Endothelial cell of umbilical vein (primary cell): Measurements from ENCODE around the gene MEI4. TPM values are rescaled to one million over a fixed set of nuclear protein-coding genes. Genes with fewer than 3 reads are reported as not detected.

Experiments
- BruUV-seq: library from RNA; stranded (reverse); fragments of 400-500 nt; replicated peaks from 2 replicates; lab custom pipeline; 2021; lab: Mats Ljungman, UMichigan
- CTCF ChIA-PET: fragments of 300-600, 350-600 bp; sonication (Branson Sonifier 250); formaldehyde crosslinking; loops from one replicate; lab custom pipeline; 2021; ENCODE audit warnings: antibody characterized with exemption, inconsistent platforms; lab: Charles Lee
- POLR2A ChIA-PET: fragments of 300-600, 350-600 bp; sonication (Branson Sonifier 250); formaldehyde crosslinking; loops from one replicate; lab custom pipeline; 2021; ENCODE audit warnings: antibody characterized with exemption, inconsistent platforms; lab: Charles Lee
- DNase-seq: peaks from one replicate; pipeline ENCODE4 v3.0.0-alpha.2; 2011; ENCODE audit warnings: low read depth, low spot score
- FAIRE-seq: peaks from 2 replicates; lab custom pipeline; 2011; peaks lifted over from hg19 to GRCh38; lab: Jason Lieb, UNC
- H2AFZ ChIP-seq: 2 replicates; pipeline ENCODE4 v1.6.0; 2012; ENCODE audit warnings: low read depth, low read length, control low read depth, inconsistent platforms
- H3K27ac ChIP-seq: 2 replicates; pipeline ENCODE4 v1.5.1; 2011; ENCODE audit warnings: low read depth, mild to moderate bottlenecking, control low read depth, low read length, moderate library complexity; ENCODE audit not compliant: insufficient read depth
- H3K27me3 ChIP-seq, 2 experiments: 2 replicates each; pipeline versions ENCODE4 v1.6.0 to v1.6.1; 2011; ENCODE audit warnings: low read length in 2 of 2, mixed read lengths in 1 of 2; ENCODE audit not compliant: control insufficient read depth in 2 of 2, insufficient read depth in 2 of 2
- H3K36me3 ChIP-seq, 2 experiments: 2 replicates in 1 of 2; 3 replicates in 1 of 2; pipeline ENCODE4 v1.5.1; 2011; ENCODE audit warnings: low read length in 2 of 2, mild to moderate bottlenecking in 1 of 2, moderate library complexity in 1 of 2; ENCODE audit not compliant: control insufficient read depth in 2 of 2, insufficient read depth in 2 of 2; ENCODE audit errors: extremely low read depth in 1 of 2
- H3K4me1 ChIP-seq: 3 replicates; pipeline ENCODE4 v1.5.1; 2011; ENCODE audit warnings: mild to moderate bottlenecking, low read length; ENCODE audit not compliant: control insufficient read depth, insufficient read depth; ENCODE audit errors: extremely low read depth
- H3K4me2 ChIP-seq: 2 replicates; pipeline ENCODE4 v1.6.1; 2011; ENCODE audit warnings: low read length, control low read depth, mixed read lengths; ENCODE audit not compliant: insufficient read depth
- H3K4me3 ChIP-seq, 3 experiments: fragments of 200-600 bp in 1 of 3; sonication (generic), shearing (Covaris generic) in 1 of 3; replicated peaks in 1 of 3; 2 replicates each; pipeline ENCODE4 v1.5.1; 2011 to 2016; ENCODE audit warnings: control low read depth in 3 of 3, low read length in 3 of 3, mild to moderate bottlenecking in 2 of 3, inconsistent platforms in 1 of 3, low read depth in 1 of 3, moderate library complexity in 1 of 3; ENCODE audit not compliant: insufficient read depth in 1 of 3
- H3K79me2 ChIP-seq: 2 replicates; pipeline ENCODE4 v1.6.0; 2012; ENCODE audit warnings: low read length, inconsistent platforms; ENCODE audit not compliant: control insufficient read depth, insufficient read depth
- H3K9ac ChIP-seq: replicated peaks from 2 replicates; pipeline ENCODE3; 2011; ENCODE audit warnings: low read length, control low read depth; ENCODE audit not compliant: insufficient read depth; ENCODE audit errors: extremely low read depth
- H3K9me1 ChIP-seq: replicated peaks from 3 replicates; pipeline ENCODE4 v1.6.0; 2011; ENCODE audit warnings: mild to moderate bottlenecking, low read length; ENCODE audit not compliant: control insufficient read depth, insufficient read depth; ENCODE audit errors: extremely low read depth
- H3K9me3 ChIP-seq: replicated peaks from 2 replicates; pipeline ENCODE4 v1.5.1; 2012; ENCODE audit warnings: low read length, inconsistent platforms; ENCODE audit not compliant: control insufficient read depth, insufficient read depth
- H4K20me1 ChIP-seq: replicated peaks from 2 replicates; pipeline ENCODE3; 2011; ENCODE audit warnings: mild to moderate bottlenecking, low read length; ENCODE audit not compliant: control insufficient read depth, insufficient read depth; ENCODE audit errors: extremely low read depth
- CTCF ChIP-seq, 2 donors: IDR thresholded peaks; 1 replicate in 1 of 2; 2 replicates in 1 of 2; pipeline ENCODE4 v1.5.1; 2011; ENCODE audit warnings: low read length in 2 of 2, mild to moderate bottlenecking in 2 of 2, moderate library complexity in 2 of 2, control low read depth in 1 of 2, inconsistent platforms in 1 of 2, low read depth in 1 of 2; ENCODE audit not compliant: insufficient read depth in 1 of 2; ENCODE audit errors: extremely low read depth in 1 of 2
- EZH2 ChIP-seq: IDR thresholded peaks from 2 replicates; pipeline ENCODE4 v1.6.1; 2012; ENCODE audit warnings: borderline replicate concordance, low read depth, mild to moderate bottlenecking, moderate library complexity, low read length, inconsistent platforms; ENCODE audit not compliant: severe bottlenecking
- FOS ChIP-seq: IDR thresholded peaks from 2 replicates; pipeline ENCODE4 v1.6.1; 2011; ENCODE audit warnings: mild to moderate bottlenecking, low read length, moderate library complexity, borderline replicate concordance; ENCODE audit not compliant: insufficient read depth
- GATA2 ChIP-seq: IDR thresholded peaks from 2 replicates; pipeline ENCODE4 v1.7.0; 2011; ENCODE audit warnings: low read depth, mild to moderate bottlenecking, moderate library complexity, mixed read lengths, low read length; ENCODE audit not compliant: insufficient read length, insufficient read depth
- JUN ChIP-seq: IDR thresholded peaks from 2 replicates; pipeline ENCODE4 v1.6.1; 2011; ENCODE audit warnings: borderline replicate concordance, low read depth; ENCODE audit not compliant: insufficient read length, insufficient read depth
- MAX ChIP-seq: IDR thresholded peaks from 2 replicates; pipeline ENCODE4 v1.6.1; 2011; ENCODE audit not compliant: insufficient read depth, insufficient read length
- MYC ChIP-seq: IDR thresholded peaks from one replicate; pipeline ENCODE4 v1.6.1; 2011; ENCODE audit warnings: mild to moderate bottlenecking, low read depth, low read length
- POLR2A ChIP-seq: IDR thresholded peaks from 2 replicates; pipeline ENCODE4 v1.6.1; 2012; ENCODE audit warnings: low read depth, mild to moderate bottlenecking, control low read depth, low read length
- POLR2AphosphoS5 ChIP-seq: IDR thresholded peaks from 2 replicates; pipeline ENCODE4 v1.6.1; 2012; ENCODE audit warnings: low read depth, mild to moderate bottlenecking, control low read depth, low read length, moderate library complexity; ENCODE audit not compliant: insufficient read depth
- dilution Hi-C: fragments of 300-500 bp; cut with MboI; formaldehyde crosslinking; loops from one replicate; pipeline ENCODE4 v1.15.0; 2019; ENCODE audit warnings: low sequenced_read_pairs; ENCODE audit not compliant: extremely low pct_ligation_motif_present
- intact Hi-C: fragments of 100-400 bp; cut with micrococcal nuclease; formaldehyde crosslinking; loops from one replicate; pipeline ENCODE4 v1.10.0; 2022
- polyA plus RNA-seq, 4 experiments: library from polyadenylated mRNA; depleted of rRNA in 3 of 4; stranded (reverse) in 3 of 4; unstranded in 1 of 4; fragments of >200 nt; gene quantifications; 2 replicates each; pipeline versions ENCODE4 v1.2.1 to v1.2.3, GENCODE V29; 2011 to 2012; ENCODE audit warnings: missing spikeins in 1 of 4
- total RNA-seq: library from RNA; stranded (reverse); gene quantifications from 2 replicates; pipeline ENCODE4 v1.2.3, GENCODE V29; 2021

MEI4 gene
- total and polyA plus RNA-seq, 2 donors (not counting 3 experiments of a cell fraction or from before 2014, with no cell fraction given) = not detected

DNA sequence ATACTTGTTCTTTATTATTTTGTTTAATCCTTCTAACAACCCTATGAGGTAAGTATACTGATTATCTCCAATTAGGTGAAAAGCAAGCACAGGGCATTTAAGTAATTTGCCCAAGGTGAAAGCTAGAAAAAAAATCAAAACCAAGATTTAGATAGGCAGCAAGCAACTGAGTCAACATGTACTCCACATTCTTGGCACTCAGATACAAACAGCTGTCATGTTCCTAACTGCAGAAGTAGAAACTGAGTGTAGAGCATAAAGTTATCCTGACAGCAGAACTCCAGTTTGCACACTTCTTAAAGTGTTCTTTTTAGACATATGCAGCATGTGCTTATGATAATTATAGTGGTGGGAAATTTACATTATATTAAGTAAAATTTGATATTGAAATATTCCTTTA, 278.1 kb downstream of the MEI4 start:
- TF ChIP-seq POLR2AphosphoS5 (no peak), GATA2 (no peak), POLR2A (no peak), CTCF (IDR thresholded peaks at IDR 0.05; ENCODE audit: extremely low read depth in 1 of 2, insufficient read depth in 1 of 2, low read depth in 1 of 2, low read length in 2 of 2) (no peak), EZH2 (no peak), JUN (no peak), MAX (no peak), FOS (no peak), MYC (no peak)
- POLR2A ChIA-PET = no interaction called here
- H3K27me3 ChIP-seq = no peaks in the 10 kb centered on the region
- intact Hi-C loops (no loop called here), dilution Hi-C loops (no loop called here)
- CTCF ChIA-PET = no interaction called here
- no peak overlapping the region for H3K4me3 ChIP-seq
- H3K9me1 ChIP-seq = no peaks in the 10 kb centered on the region
- no peak overlapping the region for H2AFZ ChIP-seq
- DNase-seq (no peak), FAIRE-seq (no peak)
- no peaks in the 10 kb centered on the region for H3K9me3 ChIP-seq
- no peak overlapping the region for H3K9ac ChIP-seq
- BruUV-seq = no TSS peak
- no peaks in the 10 kb centered on the region for H3K36me3 ChIP-seq
- no peak overlapping the region for H3K27ac ChIP-seq
- no peak overlapping the region for H3K4me2 ChIP-seq
- H3K4me1 ChIP-seq = no peaks in the 10 kb centered on the region
- no peaks in the 10 kb centered on the region for H3K79me2 ChIP-seq
- H4K20me1 ChIP-seq = no peaks in the 10 kb centered on the region
